Ovary (tissue), 9 donors: ENCODE data around the gene TNIK. TPM values are rescaled to one million over a fixed set of nuclear protein-coding genes. Genes with fewer than 3 reads are reported as not detected.

Source experiments
- DNase-seq, 5 donors: peaks; one replicate each; pipeline ENCODE4 v3.0.0-alpha.2; 2019 to 2020
- H3K27ac ChIP-seq, 2 donors: fragments of 200-600 bp; one replicate each; pipeline versions ENCODE4 v1.5.1 to v1.8.0; 2019 to 2022
- H3K27me3 ChIP-seq: fragments of 200-600 bp; one replicate; pipeline ENCODE4 v1.8.0; 2022
- H3K36me3 ChIP-seq: fragments of 200-600 bp; sonication (generic); one replicate; pipeline ENCODE4 v1.5.1; 2019
- H3K4me1 ChIP-seq: one replicate; pipeline ENCODE4 v1.8.1; 2013; ENCODE audit warnings: mild to moderate bottlenecking, moderate library complexity; ENCODE audit not compliant: insufficient read depth
- H3K4me3 ChIP-seq: fragments of 200-600 bp; sonication (generic); one replicate; pipeline ENCODE4 v1.5.1; 2017
- H3K9me3 ChIP-seq, 2 donors: fragments of 200-600 bp in 1 of 2; sonication (generic) in 1 of 2; one replicate each; pipeline versions ENCODE4 v1.5.1 to v1.8.1; 2013 to 2019; ENCODE audit warnings: mild to moderate bottlenecking in 1 of 2, moderate library complexity in 1 of 2
- EP300 ChIP-seq: sonication (generic); formaldehyde crosslinking; IDR thresholded peaks from one replicate; pipeline ENCODE4 v1.6.1; 2017; ENCODE audit warnings: antibody characterized with exemption
- POLR2A ChIP-seq: fragments of 450-650 bp; IDR thresholded peaks from one replicate; pipeline ENCODE4 v1.6.1; 2017; ENCODE audit warnings: antibody characterized with exemption, mild to moderate bottlenecking, moderate library complexity
- WGBS, 3 donors: extraction: QIAGEN DNeasy Blood & Tissue Kit in 1 of 3; methylation state at CpG; one replicate each; pipeline versions ENCODE4 v1.1.5 to v1.1.7; 2013 to 2017; 5-methylcytosine and 5-hydroxymethylcytosine counted together
- intact Hi-C, 4 donors: fragments of 100-400 bp; cut with DNase I; formaldehyde crosslinking; loops; one replicate each; pipeline versions ENCODE4 v1.11.0 to v1.15.1; 2022 to 2023
- polyA plus RNA-seq, 2 donors: library from polyadenylated mRNA; stranded (reverse); fragments of 200-250 nt in 1 of 2; fragments of 350-450 nt in 1 of 2; fragmentation: Illumina TruSeq in 1 of 2; extraction: RNeasy Lipid Tissue Mini Kit (QIAGEN cat#74804) in 1 of 2; gene quantifications; one replicate each; pipeline ENCODE4 v1.2.3, GENCODE V29; 2013 to 2014
- total RNA-seq, 7 donors: library from RNA; depleted of rRNA in 2 of 7; stranded (reverse); fragments of >200 nt in 2 of 7; fragmentation: NEBNext Ultra II Directional in 3 of 7; extraction: Animal tissue kit (Norgen Biotek cat#: 25700) in 3 of 7; gene quantifications; one replicate each; pipeline versions ENCODE4 v1.1.0 to v1.2.4, GENCODE V29; 2016 to 2023
- TF ChIP-seq, protein P1 (sequence below), 3 donors: fragments of 450-650 bp in 2 of 3; fragments of 200-600 bp in 1 of 3; IDR thresholded peaks; one replicate each; pipeline versions ENCODE4 v1.5.1 to v1.8.0; 2016 to 2022; ENCODE audit warnings: antibody characterized with exemption in 3 of 3, mild to moderate bottlenecking in 1 of 3
- donor health status: DM: no; HTN: no; CAD: no; lungs with moderate emphysema.
- donor health status: DM: no; HTN: no; CAD: no.
- donor health status: Bipolar disorder and iron deficiency.
- donor health status: DM: yes; HTN: yes; CAD: no.
- donor health status: DM: no; HTN: no; CAD: no.
- donor health status: DM: yes; HTN: yes; CAD: no.

Gene TNIK
- total and polyA plus RNA-seq, 9 donors: 1.1 to 9.5 (median 4.5) TPM

DNA sequence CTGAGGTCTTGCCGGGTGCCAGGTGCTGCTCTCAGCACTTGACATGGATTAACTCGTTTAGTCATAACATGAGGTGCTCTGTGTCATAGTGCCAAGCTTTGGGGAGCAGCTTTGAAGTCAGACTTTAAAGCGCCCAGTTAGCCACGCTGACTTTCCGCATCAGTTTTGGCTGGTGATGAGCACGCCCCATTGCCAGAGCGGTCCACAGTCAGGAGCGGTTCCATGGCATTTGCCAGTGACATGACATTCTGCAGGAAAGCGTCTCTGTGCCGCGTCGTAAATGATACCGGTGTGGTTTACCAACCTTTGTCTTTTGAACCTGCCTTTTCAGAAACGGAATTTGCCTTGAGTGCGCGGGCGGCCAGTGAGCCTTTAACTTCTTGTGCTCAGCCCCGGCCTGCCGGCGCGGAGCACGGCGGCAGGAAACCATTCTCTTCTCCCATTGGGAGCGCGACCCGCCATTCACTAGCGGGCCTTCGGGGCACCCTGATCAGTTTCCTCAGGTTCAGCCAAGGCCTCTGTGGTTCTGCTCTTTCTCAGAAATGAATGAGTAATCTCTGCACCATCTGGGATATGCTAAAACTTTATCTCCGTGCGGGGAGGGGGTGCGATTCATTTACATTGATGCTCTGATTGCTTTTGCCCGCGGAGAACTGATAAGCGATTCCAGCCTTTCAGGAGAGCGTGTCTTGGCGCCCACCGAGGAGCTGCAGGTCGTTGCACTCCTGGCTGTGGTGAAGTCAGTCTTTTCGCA is 432.0 kb downstream of the TNIK start:
- peak; percentile 40 to 78 (median 51) for DNase-seq
- H3K27me3 ChIP-seq: no peaks in the 10 kb centered on the region
- TF ChIP-seq, protein P1, sequence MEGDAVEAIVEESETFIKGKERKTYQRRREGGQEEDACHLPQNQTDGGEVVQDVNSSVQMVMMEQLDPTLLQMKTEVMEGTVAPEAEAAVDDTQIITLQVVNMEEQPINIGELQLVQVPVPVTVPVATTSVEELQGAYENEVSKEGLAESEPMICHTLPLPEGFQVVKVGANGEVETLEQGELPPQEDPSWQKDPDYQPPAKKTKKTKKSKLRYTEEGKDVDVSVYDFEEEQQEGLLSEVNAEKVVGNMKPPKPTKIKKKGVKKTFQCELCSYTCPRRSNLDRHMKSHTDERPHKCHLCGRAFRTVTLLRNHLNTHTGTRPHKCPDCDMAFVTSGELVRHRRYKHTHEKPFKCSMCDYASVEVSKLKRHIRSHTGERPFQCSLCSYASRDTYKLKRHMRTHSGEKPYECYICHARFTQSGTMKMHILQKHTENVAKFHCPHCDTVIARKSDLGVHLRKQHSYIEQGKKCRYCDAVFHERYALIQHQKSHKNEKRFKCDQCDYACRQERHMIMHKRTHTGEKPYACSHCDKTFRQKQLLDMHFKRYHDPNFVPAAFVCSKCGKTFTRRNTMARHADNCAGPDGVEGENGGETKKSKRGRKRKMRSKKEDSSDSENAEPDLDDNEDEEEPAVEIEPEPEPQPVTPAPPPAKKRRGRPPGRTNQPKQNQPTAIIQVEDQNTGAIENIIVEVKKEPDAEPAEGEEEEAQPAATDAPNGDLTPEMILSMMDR (IDR thresholded peaks at IDR 0.05): no peak
- TF ChIP-seq POLR2A: no peak
- no peak for TF ChIP-seq EP300
- intact Hi-C loops: no loop called here
- H3K27ac ChIP-seq: no peak overlapping the region
- H3K9me3 ChIP-seq: no peaks in the 10 kb centered on the region
- 12 to 16% (median 15%) methylated on average over 39 of the region's 39 CpGs for WGBS, 3 donors
- peaks cover 7% of the 10 kb centered on the region for H3K4me1 ChIP-seq
- H3K36me3 ChIP-seq: no peaks in the 10 kb centered on the region
- H3K4me3 ChIP-seq: peak overlapping the region; percentile 15

DNA sequence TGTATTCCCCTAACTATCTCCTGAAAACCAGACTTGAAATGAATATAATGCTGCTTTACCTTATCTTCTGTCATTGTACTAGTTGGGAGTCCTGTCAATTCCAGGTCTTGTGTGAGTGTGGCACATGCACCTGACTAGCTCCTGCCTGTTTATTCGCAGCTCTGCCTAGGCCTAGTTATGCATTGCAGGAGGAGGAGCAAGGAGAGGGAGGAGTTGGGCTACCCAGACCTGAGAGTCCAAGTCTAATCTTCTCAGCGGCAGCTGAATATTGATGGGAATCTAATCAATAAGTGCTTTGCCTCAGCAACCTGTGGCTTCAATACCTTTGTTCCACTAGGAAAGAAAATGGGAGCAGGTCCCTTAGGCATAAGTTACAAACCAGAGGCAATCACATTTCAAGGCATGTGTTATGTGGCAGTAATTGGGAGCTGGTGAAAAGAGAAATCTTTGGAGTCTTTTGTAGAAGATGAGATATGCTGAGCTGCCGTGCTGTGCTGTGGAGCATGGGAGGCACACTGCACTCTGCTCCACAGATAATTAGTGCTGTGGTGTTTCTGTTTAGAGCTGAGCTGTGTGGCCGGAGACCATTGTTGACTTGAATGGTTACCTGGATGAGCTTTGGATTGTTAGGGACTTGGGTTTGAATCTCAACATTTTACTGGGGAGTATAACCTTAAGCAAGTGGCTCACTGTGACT is 433.5 kb downstream of the TNIK start, which contains the start of gene SLC2A2:
Gene SLC2A2 (minus strand): TSS at position 124 of the 697 bp plus-strand sequence. CDS start 50 bp downstream, at position 74.
- Histone ChIP-seq H3K4me1 (peaks cover 7% of the 10 kb centered on the region), H3K27me3 (no peaks in the 10 kb centered on the region)
- TF ChIP-seq POLR2A (no peak), EP300 (no peak)
- TF ChIP-seq, protein P1 (IDR thresholded peaks at IDR 0.05): no peak

DNA sequence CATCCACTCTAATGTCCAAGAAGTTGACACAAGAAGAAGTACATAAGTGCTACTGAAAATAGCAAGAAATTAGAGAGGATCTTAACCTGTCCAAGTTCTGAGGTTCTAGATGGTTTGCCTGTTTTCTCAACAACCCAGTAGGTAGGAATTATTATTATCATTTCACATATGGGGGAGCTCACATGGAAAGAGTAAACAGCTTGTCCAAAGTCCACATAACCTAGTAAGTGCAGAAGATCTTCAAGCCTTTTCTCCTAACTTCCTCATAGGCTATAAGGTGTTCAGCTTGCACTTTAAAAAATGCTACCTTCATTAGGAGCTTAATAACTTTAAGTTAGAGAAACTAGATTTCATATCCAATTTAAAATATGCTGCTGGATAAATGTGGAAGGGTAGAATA is 436.6 kb downstream of the TNIK start:
- H3K4me1 ChIP-seq: peaks cover 6% of the 10 kb centered on the region
- H3K4me3 ChIP-seq: no peak overlapping the region
- no peak for TF ChIP-seq POLR2A
- TF ChIP-seq, protein P1 (IDR thresholded peaks at IDR 0.05): no peak
- TF ChIP-seq EP300: no peak
- intact Hi-C loops: no loop called here
- H3K27ac ChIP-seq: no peak overlapping the region
- no peaks in the 10 kb centered on the region for H3K9me3 ChIP-seq
- no peak for DNase-seq
- no peaks in the 10 kb centered on the region for H3K36me3 ChIP-seq
- H3K27me3 ChIP-seq: no peaks in the 10 kb centered on the region

More for the DNA sequence above, 433.5 kb downstream of the TNIK start, which contains the start of gene SLC2A2:
- H3K4me3 ChIP-seq: no peak within 1 kb of the TSS
- intact Hi-C loops: no loop called here
- WGBS, 3 donors: 89 to 97% (median 95%) methylated on average over 4 of the region's 4 CpGs
- DNase-seq: no peak
- H3K27ac ChIP-seq: no peak within 1 kb of the TSS
- no peaks in the 10 kb centered on the region for H3K36me3 ChIP-seq
- H3K9me3 ChIP-seq: no peaks in the 10 kb centered on the region

DNA sequence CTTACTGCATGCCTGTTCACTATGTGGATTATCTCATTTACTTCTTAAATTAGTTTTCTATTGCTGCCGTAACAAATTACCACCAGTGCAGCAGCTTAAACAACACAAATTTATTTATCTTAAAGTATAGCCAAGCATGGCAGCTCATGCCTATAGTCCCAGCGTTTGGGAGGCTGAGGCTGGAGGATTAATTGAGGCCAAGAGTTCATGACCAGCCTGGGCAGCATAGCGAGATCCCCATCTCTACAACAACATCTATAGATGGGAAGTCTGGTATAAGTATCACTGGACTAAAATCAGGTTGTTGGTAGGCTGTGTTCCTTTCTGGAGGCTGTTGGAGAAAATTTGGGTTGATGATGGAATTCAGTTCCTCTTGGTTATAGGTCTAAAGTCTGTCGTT is 438.8 kb downstream of the TNIK start:
- intact Hi-C loops: no loop called here
- no peaks in the 10 kb centered on the region for H3K36me3 ChIP-seq
- H3K9me3 ChIP-seq: no peaks in the 10 kb centered on the region
- H3K27me3 ChIP-seq: no peaks in the 10 kb centered on the region
- no peak overlapping the region for H3K27ac ChIP-seq
- H3K4me1 ChIP-seq: no peaks in the 10 kb centered on the region
- no peak for DNase-seq
- WGBS, 3 donors: 82 to 98% (median 85%) methylated on average over 4 of the region's 4 CpGs
- TF ChIP-seq EP300 (no peak), POLR2A (no peak)
- TF ChIP-seq, protein P1 (IDR thresholded peaks at IDR 0.05): no peak
- H3K4me3 ChIP-seq: no peak overlapping the region
